ENCODE results near the gene CPA1.

Gene CPA1

GRCh38 chr7:130346941-130347340, 33.4 kb upstream of the CPA1 start:
- Histone ChIP-seq H3K4me3 (ENCODE audit: low read length) (no peak overlapping the region), H3K36me3 (ENCODE audit: insufficient read depth, low read length) (no peaks in the 10 kb centered on the region), H3K27me3 (ENCODE audit: insufficient read depth, low read length) (no peaks in the 10 kb centered on the region), H2AFZ (ENCODE audit: low read depth, low read length) (no peak overlapping the region), H3K9me3 (ENCODE audit: low read length) (no peaks in the 10 kb centered on the region), H3K4me1 (ENCODE audit: insufficient read depth, low read length) (peaks cover 54% of the 10 kb centered on the region)

GRCh38 chr7:130349911-130350782, 30.1 kb upstream of the CPA1 start:
- H2AFZ ChIP-seq (ENCODE audit: low read depth, low read length), result no peak overlapping the region
- peaks cover 59% of the 10 kb centered on the region for H3K4me1 ChIP-seq (ENCODE audit: insufficient read depth, low read length)
- peak overlapping the region; percentile 47 for H3K4me3 ChIP-seq (ENCODE audit: low read length)

GRCh38 chr7:130350945-130351790, 29.1 kb upstream of the CPA1 start:
- Histone ChIP-seq H3K4me1 (ENCODE audit: insufficient read depth, low read length) (peaks cover 55% of the 10 kb centered on the region), H3K9me3 (ENCODE audit: low read length) (no peaks in the 10 kb centered on the region), H2AFZ (ENCODE audit: low read depth, low read length) (peak overlapping the region; percentile 25), H3K27me3 (ENCODE audit: insufficient read depth, low read length) (no peaks in the 10 kb centered on the region), H3K36me3 (ENCODE audit: insufficient read depth, low read length) (no peaks in the 10 kb centered on the region), H3K4me3 (ENCODE audit: low read length) (peak overlapping the region; percentile 47)

More at GRCh38 chr7:130349911-130350782, 30.1 kb upstream of the CPA1 start:
- Histone ChIP-seq H3K36me3 (ENCODE audit: insufficient read depth, low read length) (no peaks in the 10 kb centered on the region), H3K27me3 (ENCODE audit: insufficient read depth, low read length) (no peaks in the 10 kb centered on the region), H3K9me3 (ENCODE audit: low read length) (no peaks in the 10 kb centered on the region)

- H3K9me3 ChIP-seq (ENCODE audit: low read length), result no peaks in the 10 kb centered on the region
- peaks cover 56% of the 10 kb centered on the region for H3K4me1 ChIP-seq (ENCODE audit: insufficient read depth, low read length)
Measured at GRCh38 chr7:130351791-130352090, 28.6 kb upstream of the CPA1 start.

GRCh38 chr7:130352194-130353074, 27.9 kb upstream of the CPA1 start:
- H3K4me3 ChIP-seq (ENCODE audit: low read length), result peak overlapping the region; percentile 47
- H3K27me3 ChIP-seq (ENCODE audit: insufficient read depth, low read length), result no peaks in the 10 kb centered on the region
- no peaks in the 10 kb centered on the region for H3K9me3 ChIP-seq (ENCODE audit: low read length)
- peaks cover 59% of the 10 kb centered on the region for H3K4me1 ChIP-seq (ENCODE audit: insufficient read depth, low read length)
- H3K36me3 ChIP-seq (ENCODE audit: insufficient read depth, low read length), result no peaks in the 10 kb centered on the region
- H2AFZ ChIP-seq (ENCODE audit: low read depth, low read length), result no peak overlapping the region

More at GRCh38 chr7:130351791-130352090, 28.6 kb upstream of the CPA1 start:
- Histone ChIP-seq H3K4me3 (ENCODE audit: low read length) (peak overlapping the region; percentile 47), H2AFZ (ENCODE audit: low read depth, low read length) (no peak overlapping the region), H3K27me3 (ENCODE audit: insufficient read depth, low read length) (no peaks in the 10 kb centered on the region), H3K36me3 (ENCODE audit: insufficient read depth, low read length) (no peaks in the 10 kb centered on the region)

GRCh38 chr7:130353196-130353595, 27.1 kb upstream of the CPA1 start:
- no peak overlapping the region for H3K4me3 ChIP-seq (ENCODE audit: low read length)
- no peak overlapping the region for H2AFZ ChIP-seq (ENCODE audit: low read depth, low read length)
- H3K27me3 ChIP-seq (ENCODE audit: insufficient read depth, low read length), result no peaks in the 10 kb centered on the region
- H3K9me3 ChIP-seq (ENCODE audit: low read length), result no peaks in the 10 kb centered on the region
- H3K4me1 ChIP-seq (ENCODE audit: insufficient read depth, low read length), result peaks cover 59% of the 10 kb centered on the region
- H3K36me3 ChIP-seq (ENCODE audit: insufficient read depth, low read length), result no peaks in the 10 kb centered on the region

GRCh38 chr7:130356121-130356875, 24.0 kb upstream of the CPA1 start:
- peaks cover 3% of the 10 kb centered on the region for H3K9me3 ChIP-seq (ENCODE audit: low read length)
- peak overlapping the region; percentile 71 for H2AFZ ChIP-seq (ENCODE audit: low read depth, low read length)
- no peaks in the 10 kb centered on the region for H3K36me3 ChIP-seq (ENCODE audit: insufficient read depth, low read length)
- no peak overlapping the region for H3K4me3 ChIP-seq (ENCODE audit: low read length)
- H3K27me3 ChIP-seq (ENCODE audit: insufficient read depth, low read length), result no peaks in the 10 kb centered on the region
- H3K4me1 ChIP-seq (ENCODE audit: insufficient read depth, low read length), result peaks cover 41% of the 10 kb centered on the region

GRCh38 chr7:130356876-130357611, 23.2 kb upstream of the CPA1 start:
- Histone ChIP-seq H3K4me3 (ENCODE audit: low read length) (no peak overlapping the region), H3K4me1 (ENCODE audit: insufficient read depth, low read length) (peaks cover 34% of the 10 kb centered on the region), H3K27me3 (ENCODE audit: insufficient read depth, low read length) (no peaks in the 10 kb centered on the region), H3K9me3 (ENCODE audit: low read length) (peaks cover 6% of the 10 kb centered on the region), H3K36me3 (ENCODE audit: insufficient read depth, low read length) (no peaks in the 10 kb centered on the region), H2AFZ (ENCODE audit: low read depth, low read length) (peak overlapping the region; percentile 71)

- H3K27me3 ChIP-seq (ENCODE audit: insufficient read depth, low read length), result no peaks in the 10 kb centered on the region
- peaks cover 6% of the 10 kb centered on the region for H3K9me3 ChIP-seq (ENCODE audit: low read length)
- H3K4me1 ChIP-seq (ENCODE audit: insufficient read depth, low read length), result peaks cover 20% of the 10 kb centered on the region
- no peak overlapping the region for H3K4me3 ChIP-seq (ENCODE audit: low read length)
- no peak overlapping the region for H2AFZ ChIP-seq (ENCODE audit: low read depth, low read length)
- no peaks in the 10 kb centered on the region for H3K36me3 ChIP-seq (ENCODE audit: insufficient read depth, low read length)
Measured at GRCh38 chr7:130358471-130358870, 21.8 kb upstream of the CPA1 start.

- Histone ChIP-seq H3K36me3 (ENCODE audit: insufficient read depth, low read length) (no peaks in the 10 kb centered on the region), H3K9me3 (ENCODE audit: low read length) (peaks cover 6% of the 10 kb centered on the region), H3K4me3 (ENCODE audit: low read length) (no peak overlapping the region), H3K27me3 (ENCODE audit: insufficient read depth, low read length) (no peaks in the 10 kb centered on the region), H2AFZ (ENCODE audit: low read depth, low read length) (no peak overlapping the region), H3K4me1 (ENCODE audit: insufficient read depth, low read length) (peaks cover 15% of the 10 kb centered on the region)
Measured at GRCh38 chr7:130359276-130359857, 20.9 kb upstream of the CPA1 start.

GRCh38 chr7:130360518-130360917, 19.8 kb upstream of the CPA1 start:
- Histone ChIP-seq H3K27me3 (ENCODE audit: insufficient read depth, low read length) (no peaks in the 10 kb centered on the region), H3K4me3 (ENCODE audit: low read length) (no peak overlapping the region), H3K9me3 (ENCODE audit: low read length) (peaks cover 6% of the 10 kb centered on the region), H2AFZ (ENCODE audit: low read depth, low read length) (no peak overlapping the region), H3K4me1 (ENCODE audit: insufficient read depth, low read length) (peaks cover 19% of the 10 kb centered on the region), H3K36me3 (ENCODE audit: insufficient read depth, low read length) (no peaks in the 10 kb centered on the region)
